HG02642 (cell line): Measurements from ENCODE around the gene PPP2R2B.
"Not testable (repeated sequence)": the region's sequence is repeated elsewhere in the genome, so short reads cannot be mapped to it uniquely, and the experiment has no call there.

Source experiments
- ATAC-seq: cut with Tn5 transposase; IDR thresholded peaks from one replicate; pipeline ENCODE4 v1.9.1; 2021; ENCODE audit warnings: mild to moderate bottlenecking; ENCODE audit not compliant: unreplicated experiment, poor library complexity

PPP2R2B gene

DNA sequence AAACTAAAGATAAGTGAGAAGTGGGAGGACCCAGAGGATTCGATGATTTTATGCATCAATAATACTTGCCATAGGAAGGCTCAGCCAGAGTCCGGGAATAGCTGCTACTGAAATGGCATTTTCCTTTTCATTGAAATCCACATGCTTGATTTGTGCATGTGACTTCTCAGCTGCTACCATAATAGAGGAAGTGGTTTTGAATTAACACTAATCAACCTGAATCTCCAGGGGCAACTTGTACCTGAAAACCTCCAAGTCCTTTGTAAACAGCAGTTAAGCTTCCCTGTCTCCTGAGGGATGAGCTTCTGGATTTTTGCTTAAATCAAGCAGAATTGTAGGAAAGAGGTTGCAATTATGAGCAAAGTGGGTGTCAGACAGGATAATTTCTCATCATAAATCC lies 124.9 kb downstream of the PPP2R2B start:
- no peak for ATAC-seq

GRCh38 chr5:146751781-146752401 lies 126.7 kb downstream of the PPP2R2B start:
- ATAC-seq: peak; percentile 98

DNA sequence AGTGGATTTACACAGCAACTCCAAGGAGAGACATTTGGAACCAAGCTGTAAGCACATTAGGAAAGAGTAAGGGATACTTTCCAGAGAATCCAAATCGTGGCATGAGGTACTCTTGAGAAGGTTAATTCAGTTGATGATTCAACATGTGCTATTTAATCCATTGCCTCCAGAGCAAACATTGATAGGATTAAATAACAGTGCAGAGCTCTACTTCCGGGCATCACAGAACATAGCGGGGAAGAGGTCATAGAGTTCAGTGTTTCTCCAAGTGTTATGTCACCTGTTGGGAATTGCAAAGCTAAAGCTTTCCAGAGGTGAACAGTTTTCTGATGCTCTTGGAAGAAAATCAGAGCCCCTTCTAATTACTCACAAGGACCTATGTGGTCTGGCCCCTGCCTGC lies 127.5 kb downstream of the PPP2R2B start:
- ATAC-seq: no peak

DNA sequence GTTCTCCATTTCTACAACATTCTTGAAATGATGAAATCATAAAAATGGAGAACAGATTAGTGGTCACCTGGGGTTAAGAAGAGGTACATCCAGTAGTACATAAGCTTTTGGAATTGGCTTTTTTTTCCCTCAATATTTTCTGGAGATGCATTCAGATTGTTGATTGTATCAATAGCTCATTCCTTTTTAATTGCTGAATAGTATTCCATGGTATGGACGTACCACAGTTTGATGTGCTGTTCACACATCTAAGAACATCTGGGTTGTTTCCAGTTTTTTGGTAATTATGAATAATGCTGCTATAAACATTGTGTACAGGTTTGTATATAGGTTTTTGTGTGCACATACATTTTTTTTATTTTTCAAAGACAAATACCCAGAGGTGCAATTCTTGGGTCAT lies 130.0 kb downstream of the PPP2R2B start:
- no peak for ATAC-seq

DNA sequence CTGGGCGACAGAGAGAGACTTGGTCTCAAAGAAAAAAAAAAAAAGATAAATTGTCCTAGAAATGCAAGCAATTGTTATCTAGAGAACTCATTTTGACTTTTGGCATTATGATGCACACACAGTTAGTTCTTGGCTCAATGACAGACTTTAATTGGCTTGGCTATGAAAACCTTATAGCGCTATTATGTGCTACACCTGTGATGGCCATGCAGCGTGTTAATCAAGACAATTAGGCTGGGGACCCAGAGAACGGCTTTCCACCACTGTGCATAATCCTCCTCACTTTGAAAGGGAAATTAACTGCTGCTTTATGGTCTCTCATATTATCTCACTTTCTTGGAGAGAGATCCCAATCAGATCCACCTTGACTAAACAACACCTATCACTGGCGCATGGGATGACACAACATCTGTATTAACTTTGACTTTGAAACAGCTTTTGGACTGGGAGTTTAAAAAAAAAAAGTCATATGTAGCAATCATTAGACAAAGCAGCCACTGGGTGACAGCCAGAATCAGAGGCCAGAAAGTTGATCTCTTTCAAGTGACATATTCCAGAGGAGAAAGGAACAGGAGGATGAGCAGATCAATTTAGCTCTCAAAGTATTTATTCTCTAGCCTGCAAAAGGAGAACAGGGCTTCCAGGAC lies 132.5 kb downstream of the PPP2R2B start:
- ATAC-seq: no peak

DNA sequence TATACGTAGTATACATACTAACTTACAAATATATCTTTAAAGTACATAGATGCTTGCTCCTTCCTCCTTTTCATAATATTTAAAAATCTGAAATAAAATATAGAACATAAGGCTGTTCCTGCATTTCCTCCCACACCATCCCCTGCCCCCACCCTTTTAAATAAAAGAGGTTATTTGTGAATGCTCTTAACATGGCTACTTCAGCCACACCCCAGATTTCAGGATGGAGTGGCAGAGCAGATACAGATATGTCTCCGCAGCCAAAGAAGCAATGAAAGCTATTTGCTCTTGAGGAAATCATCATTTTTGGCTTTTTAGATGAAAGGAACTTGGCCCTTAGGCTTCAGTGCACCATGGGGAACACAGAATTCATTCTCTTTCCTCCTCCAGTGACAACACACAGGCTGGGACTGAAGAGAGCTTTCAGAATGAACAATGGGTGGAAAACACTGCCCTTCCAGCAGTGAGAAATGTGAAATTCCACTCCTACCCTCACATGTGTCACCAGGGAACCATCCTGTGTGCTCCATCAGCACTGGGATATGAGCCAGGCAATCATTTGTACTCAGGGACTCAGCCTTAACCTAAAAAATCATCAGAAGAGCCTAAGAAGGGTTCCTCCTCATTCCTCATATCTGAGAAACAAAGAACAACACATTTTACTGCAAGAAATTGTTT lies 134.3 kb downstream of the PPP2R2B start:
- no peak for ATAC-seq

- no peak for ATAC-seq
These were observed 143.5 kb downstream of the PPP2R2B start for GRCh38 chr5:146734936-146735577.

DNA sequence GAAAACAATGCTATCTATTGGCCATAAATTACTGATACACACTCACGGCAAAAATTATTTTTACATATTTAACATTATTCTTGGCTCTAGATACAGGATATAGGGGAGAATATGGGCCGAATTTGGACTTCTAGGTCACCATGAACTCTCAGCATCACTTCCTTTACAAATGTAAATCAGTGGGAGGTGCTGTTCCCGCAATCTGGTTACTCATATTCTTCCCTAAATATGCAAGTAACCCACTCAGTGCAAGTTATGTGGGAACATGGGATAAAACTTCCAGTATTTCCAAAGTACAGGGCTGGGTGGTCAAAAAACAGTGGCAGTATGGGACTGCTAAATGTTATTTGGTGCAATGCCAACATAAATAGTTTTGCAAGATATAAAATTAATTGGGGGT lies 145.6 kb downstream of the PPP2R2B start:
- no peak for ATAC-seq

- no peak for ATAC-seq
These were observed 146.5 kb downstream of the PPP2R2B start for GRCh38 chr5:146731909-146732659.

GRCh38 chr5:146728746-146729145 lies 149.8 kb downstream of the PPP2R2B start:
- not testable (repeated sequence) for ATAC-seq

DNA sequence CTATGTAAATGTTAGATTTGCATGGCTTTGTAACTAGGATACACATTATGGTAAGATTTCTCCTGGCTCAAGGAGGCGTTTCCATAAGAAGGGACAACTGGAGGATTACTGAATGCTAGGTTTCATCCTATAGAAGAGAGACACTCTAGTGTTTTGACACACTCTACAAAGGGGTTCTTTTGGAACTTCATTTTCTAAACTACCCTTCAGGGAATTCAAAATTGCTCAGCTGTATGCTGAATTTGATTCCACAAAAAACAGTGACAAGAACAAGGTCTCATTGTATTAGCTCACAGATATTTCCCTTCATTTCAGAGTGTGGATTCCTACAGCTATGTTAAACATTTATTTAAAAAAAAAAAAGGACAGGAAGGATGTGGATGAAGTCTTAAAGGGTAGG lies 151.7 kb downstream of the PPP2R2B start:
- no peak for ATAC-seq

DNA sequence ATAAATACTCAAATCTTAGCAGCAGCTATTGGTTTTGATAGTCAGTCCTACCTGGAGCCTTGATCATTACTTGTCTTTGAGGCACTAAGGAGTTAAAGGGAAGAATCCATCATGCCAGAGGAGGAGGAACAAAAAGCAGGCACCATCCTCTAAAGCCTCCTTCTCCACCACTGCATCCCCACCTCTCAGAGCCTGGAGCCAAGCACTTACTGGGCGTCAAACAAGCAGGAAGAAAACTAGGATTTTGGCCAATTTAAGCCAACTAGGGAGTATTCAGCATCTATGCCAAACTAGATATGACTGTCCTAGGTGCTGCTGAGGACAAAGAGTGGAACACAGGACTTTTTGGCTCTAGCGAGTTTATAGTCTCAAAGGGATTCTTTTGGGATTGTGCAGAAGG lies 152.5 kb downstream of the PPP2R2B start:
- no peak for ATAC-seq

- no peak for ATAC-seq
These were observed 153.5 kb downstream of the PPP2R2B start for GRCh38 chr5:146725025-146725424.

GRCh38 chr5:146722361-146722779 lies 156.2 kb downstream of the PPP2R2B start:
- no peak for ATAC-seq

DNA sequence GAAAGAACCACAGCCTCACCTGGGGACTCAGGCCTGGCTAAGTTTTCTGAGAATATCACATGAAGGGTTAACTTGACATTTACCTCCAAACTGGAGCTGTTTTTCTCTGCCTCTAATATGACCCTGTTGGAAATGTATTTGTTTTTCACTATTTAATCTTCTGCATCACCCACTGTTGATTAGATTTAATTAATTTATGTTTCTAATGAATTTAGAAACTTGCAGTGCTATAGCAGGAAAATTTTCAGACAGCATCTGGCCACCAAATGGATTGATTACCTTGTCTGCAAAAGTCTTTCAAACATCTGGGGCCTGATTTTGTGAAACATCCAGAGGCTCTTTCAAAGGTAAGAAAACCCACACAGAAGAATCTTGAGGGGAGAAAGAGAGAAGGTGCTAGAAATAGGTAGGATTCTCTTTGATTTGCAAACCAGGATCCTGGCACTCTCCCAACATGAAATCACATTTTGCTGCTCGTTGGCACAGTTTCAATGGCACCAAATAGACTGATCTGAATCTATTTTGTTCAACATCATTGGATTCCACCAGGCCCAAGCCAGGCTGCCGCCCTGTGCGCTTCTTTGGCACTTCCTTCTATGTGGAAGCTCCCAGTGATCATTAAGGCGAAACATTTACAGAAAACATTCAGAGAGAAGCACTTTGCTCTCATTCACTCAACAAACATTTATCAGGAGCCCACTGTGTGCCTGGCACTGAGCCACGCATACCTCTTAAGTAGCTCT lies 157.3 kb downstream of the PPP2R2B start:
- no peak for ATAC-seq

DNA sequence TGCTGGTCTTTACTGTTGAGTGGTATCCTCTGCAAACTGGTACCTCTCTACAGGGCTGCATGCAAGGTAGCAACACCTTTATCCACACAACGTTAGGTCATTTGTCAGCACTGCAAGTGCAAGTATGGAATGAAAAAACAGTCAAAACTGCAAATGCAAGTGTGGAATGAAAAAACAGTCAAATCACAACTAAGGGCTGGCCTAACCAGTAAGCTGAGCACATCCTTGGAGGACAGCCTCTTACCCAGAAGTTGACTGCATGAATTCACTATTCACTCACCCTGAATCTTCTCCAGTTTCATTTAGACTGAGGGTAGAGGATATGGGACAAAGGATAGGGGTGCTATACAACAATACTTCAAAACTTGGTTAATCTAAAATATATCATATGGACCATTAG lies 158.4 kb downstream of the PPP2R2B start:
- ATAC-seq: no peak

GRCh38 chr5:146719179-146719578 lies 159.4 kb downstream of the PPP2R2B start:
- ATAC-seq: no peak

DNA sequence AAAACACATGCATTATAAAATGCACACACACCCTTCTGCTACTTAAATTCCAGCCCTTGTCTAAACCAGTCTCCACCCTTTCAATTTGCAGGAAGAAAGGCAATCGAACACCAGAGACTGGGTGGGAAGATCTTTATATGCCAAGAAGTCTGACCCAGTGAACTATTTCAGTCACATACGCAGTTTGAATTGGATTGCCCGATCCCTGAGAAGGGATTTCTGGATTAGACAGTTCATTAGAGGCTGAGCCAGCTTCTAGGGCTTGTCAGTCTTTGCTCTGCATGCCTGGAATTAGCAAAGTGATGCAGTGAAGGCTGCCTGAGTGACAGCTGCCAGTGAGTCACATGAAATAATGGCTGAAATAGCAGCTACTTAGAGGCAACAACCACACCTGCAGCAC lies 159.9 kb downstream of the PPP2R2B start:
- ATAC-seq: no peak

DNA sequence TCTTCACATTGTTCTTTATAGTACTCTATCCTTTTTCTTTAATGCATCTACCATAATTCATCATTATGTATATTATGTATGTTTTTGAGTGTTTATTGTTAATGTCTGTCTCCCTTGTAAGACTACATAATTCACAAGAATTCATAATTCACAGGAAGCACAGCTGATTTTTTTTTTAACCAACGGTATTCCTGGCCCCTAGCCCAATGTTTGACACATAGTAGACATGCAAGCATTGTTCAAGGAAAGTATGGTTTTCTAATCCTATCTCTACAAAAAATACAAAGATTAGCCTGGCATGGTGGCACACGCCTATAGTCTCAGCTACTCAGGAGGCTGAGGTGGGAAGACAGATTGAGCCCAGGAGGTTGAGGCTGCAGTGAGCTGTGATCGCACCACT lies 160.6 kb downstream of the PPP2R2B start:
- no peak for ATAC-seq

GRCh38 chr5:146716636-146717035 lies 161.9 kb downstream of the PPP2R2B start:
- no peak for ATAC-seq
